NCI-H2107 (cell line): ENCODE data around the gene LRRC1.
"Not testable (repeated sequence)": the region's sequence is repeated elsewhere in the genome, so short reads cannot be mapped to it uniquely, and the experiment has no call there.

Source experiments
- DNase-seq: peaks from one replicate; lab custom pipeline; 2025; lab: John Stamatoyannopoulos, UW

Gene LRRC1

DNA sequence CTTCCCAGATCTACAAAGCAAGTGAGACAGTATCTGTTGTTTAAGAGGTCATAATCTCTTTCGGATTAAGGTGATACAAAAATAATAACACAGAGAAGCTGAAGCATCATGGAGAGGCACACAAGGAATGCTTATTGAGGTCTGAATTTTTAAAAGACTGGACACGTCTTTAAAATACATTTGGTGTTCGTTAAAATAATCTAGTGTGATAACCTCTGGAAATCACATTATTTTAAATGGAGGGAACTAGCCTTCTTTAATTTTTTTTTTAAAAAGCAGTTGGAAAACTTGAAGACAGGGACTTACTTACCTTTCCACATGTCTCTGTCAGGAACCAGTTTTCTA lies 1.9 kb upstream of the LRRC1 start:
- no peak for DNase-seq

DNA sequence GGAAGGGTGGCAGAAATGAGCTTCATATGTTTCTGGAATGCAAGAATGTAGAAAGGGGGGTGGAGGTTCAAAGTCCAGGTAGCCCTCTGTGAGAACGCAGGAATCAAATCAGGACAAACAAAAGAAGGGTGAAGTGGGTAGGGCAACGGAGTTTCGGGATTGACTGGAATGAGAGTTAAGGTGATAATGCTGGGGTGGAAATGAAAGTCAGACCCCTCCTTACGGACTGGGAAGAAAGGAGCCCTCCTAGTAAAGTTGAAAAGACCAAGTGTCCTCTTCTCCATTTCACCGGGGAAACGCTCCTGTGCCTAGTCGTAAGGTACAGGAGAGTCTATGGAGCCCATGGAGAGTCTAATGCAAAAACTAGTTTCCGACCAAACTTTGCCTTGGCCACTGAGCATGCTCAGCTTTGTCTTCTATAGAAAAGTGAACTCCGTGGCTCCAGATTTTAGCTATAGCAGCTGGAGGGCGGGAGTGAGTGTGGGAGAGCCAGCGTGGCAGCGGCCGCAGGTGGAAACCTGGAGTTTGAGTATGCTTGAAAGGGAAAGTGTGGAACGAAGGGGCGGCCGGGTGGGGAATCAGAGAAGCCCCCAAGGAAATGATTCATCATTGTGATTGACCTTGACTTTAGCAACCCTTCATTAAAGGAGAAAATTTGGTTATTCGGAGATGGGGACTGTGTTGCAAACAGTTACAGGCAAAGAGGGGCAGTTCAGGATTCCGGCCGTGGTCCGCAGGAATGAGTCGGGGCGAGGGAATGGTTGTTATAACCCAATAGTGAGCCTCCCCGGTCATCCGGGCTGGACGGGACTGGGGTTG lies 1.3 kb upstream of the LRRC1 start:
- peak; percentile 40 for DNase-seq

DNA sequence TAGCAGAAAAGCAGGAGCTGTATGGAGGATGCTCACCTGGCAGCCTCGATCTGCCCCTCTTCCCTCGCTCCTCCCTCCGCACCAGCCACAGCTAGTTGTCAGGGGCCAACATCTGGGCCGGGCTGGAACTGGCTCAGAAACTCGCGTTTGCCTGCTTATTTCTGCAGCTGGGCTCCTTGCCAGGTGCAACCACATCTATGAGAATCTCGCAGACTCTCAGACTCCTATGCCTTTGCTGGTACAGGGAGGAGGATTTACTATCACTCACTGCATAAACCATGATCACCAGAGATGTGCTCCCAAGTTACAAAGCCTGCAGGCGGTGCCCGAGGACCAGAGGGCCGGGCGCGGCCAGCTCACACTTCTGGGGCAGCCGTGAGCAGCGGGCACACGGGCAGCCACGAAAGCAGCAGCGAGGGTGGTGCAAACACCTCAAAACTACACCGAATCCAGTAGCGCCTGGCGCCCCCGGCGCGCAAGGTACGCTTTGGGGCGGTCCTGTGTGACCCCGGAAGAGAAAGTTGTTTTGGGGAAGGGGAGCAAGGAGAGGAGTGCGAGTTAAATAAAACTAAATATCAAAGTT lies 577 bp upstream of the LRRC1 start:
- DNase-seq, result no peak

DNA sequence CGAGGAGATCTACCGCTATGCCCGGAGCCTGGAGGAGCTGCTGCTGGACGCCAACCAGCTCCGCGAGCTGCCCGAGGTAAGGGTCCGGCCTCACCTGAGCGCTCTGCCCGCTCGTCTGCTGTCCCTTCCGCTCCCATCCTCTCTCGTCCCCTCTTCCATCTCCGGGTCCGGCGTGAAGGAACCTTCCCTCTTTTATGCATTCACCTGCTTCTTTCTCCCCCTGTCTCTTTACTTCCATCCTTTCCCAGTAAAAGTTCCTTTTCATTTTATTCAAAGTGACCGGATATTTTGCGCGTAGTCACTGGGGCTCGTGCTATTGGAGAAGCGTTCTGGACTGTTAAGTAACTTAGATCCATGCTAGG lies 516 bp downstream of the LRRC1 start:
- no peak for DNase-seq

DNA sequence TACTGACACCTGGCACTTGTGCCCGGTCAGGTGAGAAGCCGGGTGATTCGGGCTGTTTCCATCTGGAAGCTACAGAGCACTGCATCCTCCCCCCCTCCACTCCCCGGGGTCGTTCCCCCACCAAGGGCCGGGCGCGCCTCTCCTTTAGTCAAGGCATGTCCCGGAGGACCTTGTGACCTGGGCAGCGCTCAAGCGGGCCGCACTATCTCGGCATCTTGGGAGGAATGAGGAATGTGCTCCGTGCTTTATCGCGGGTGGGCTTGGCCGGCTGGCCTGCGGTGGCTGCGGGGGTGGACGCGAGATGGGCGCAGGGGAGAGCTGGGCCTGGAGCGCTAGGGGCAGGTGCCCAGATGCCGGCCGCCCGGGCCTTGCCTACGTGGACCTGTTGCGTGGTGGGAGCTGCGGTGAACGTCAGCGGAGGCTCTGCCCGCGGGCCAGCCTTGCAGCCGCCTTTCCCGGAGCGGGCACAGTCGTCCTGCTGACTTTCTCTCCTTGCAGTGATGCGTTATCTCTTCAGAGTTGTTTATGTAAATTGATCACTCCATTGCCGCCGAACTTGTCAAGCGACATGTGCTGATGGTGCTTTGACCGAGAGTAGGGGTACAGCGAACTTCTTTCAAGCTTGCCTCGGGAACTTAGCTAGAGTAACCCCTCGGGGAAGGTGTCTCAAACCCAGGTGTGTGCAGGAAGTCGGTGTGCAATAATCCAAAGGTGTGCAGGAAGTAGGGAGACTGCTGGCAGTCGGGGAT lies 1.1 kb downstream of the LRRC1 start:
- no peak for DNase-seq

DNA sequence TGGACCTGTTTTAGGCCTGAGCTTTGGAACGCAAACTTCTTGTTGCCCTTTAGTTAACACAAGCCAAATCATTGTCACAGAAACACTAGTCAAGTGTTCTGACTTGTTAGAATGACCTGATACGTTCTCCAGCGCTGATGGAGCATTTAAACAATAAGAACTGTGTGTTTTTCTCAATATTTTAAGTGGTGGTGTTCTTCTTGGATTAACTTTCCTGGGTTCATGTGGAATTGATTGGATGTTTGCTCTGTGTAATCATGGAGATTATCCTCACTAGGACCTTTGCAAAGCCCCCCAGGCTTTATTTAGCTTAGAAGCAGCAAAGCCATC lies 1.6 kb downstream of the LRRC1 start:
- DNase-seq, result no peak

DNA sequence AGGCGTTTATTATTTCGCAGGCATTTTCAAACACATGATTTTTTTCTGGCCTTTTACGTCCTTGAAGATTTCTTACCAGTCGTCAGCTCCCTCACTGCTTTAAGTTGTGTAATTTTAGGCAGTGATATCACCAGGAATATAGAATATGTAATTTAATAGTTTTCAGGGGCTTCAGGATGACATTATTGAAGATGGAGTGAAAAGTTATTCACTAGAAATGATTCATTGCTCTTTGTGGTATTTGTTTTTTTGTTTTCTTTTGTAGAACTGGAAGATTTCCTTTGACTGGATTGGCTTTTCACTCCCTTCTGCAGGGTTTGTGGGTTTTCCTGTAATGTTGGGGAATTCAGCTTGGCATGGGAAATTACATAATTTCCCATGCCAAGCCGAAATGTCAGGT lies 2.0 kb downstream of the LRRC1 start:
- DNase-seq, result no peak

DNA sequence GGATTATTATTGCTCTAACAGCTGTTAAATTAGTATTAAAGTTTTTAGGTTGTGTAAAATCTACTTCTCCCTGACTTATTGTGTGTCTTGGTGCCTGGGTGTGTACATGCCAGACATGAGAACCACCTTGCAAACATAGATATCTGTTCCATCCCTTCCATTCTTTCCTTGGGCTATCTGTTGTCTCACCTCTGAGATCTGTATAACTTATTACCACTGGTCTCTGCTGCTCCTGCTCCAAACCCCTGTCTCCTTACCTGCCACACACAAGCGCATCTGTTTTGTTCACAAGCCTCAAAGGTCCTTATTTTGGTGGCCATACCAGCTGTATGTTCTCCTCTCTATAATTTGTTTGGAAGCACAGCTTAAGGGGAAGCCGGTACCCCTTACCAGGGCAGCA lies 2.5 kb downstream of the LRRC1 start:
- DNase-seq, result no peak

DNA sequence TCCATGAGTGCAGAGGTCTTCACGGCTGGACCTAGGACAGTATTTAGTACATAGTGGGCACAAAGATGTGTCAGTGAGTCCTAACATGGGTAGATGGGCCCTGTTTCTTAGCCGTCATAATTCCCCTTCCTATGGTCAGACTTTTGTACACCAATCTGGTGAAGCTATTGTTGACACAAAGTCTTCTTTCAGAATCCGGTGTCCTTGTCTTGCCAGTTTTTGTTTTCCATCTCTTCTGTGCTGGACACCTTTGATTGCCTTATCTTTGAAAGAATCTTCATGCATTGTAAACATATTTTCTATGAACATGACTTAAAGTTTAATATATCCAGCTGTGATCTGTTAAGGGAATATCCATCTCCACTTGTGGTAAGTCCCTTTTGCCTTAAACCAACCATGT lies 4.5 kb downstream of the LRRC1 start:
- no peak for DNase-seq

DNA sequence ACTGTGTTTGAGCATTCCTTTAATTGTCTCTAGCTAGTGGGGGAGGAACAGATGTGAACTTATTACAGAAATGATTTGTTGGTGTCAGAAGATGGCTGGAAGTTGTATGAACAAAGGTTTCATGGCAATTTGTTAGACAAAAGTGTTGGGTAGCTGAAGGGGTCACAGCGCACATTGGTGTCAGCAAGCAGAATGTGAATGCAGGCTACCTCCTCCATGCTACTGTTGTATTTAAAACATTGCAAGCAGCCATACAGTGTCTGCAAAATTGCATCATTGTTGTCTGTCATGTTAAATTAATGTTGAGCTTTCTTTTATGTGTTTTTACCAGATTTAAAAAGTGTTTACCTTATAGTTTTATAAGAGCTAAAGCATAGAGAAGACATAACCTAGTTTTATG lies 6.2 kb downstream of the LRRC1 start:
- DNase-seq, result no peak

DNA sequence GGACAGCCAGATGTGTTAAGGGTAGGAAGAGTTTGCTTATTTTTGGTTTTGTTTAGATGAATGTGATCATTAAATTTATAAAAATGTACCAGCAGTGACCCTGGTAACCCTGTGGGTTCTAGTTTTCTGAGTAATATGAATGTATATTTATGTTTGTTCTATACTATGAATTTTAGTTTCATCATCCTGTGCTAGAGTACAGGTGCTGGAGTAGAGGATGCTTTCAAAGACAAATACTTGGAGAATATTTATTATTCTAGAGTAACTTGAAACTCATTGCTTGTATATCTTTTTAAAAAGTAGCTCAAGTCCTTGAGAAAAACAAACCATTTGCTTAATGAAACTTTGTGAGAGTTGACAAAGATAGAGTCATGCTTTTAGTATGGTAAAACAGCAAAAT lies 7.8 kb downstream of the LRRC1 start:
- no peak for DNase-seq

DNA sequence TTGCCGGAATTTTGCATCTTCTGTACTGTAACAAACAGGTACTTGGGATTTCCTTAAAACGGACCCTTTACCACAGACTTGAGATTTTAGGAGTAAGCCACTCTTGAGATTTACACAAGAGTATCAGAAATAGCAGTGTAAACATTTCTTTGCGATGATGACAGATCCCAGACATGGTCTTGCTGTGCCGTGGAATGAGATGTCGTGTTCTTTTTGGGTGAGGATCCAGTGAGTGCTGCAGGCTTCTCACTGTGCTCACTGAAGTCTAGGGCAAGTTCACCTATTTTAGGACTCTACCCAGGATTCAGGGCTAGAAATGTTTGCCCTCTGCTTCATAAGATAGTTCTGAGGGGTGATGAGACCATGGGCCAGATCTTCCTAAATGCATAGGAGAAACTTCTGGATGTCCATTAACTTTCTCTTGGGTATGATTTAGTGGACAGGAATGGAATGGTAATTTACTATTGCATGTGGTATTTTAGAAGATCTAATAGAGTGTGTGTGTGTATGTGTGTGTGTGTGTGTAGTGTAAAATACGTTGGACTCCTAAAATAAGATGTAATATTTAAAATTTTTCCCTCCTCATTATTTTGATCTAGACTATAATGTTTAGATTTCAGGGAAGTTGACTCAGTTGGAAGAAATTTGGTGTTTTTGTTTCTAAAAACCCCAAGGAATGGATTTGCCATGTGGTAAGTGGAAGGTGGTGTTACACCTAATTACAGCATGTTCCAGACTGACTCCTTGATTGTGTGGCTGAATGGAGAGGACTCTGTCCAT lies 8.5 kb downstream of the LRRC1 start:
- no peak for DNase-seq

DNA sequence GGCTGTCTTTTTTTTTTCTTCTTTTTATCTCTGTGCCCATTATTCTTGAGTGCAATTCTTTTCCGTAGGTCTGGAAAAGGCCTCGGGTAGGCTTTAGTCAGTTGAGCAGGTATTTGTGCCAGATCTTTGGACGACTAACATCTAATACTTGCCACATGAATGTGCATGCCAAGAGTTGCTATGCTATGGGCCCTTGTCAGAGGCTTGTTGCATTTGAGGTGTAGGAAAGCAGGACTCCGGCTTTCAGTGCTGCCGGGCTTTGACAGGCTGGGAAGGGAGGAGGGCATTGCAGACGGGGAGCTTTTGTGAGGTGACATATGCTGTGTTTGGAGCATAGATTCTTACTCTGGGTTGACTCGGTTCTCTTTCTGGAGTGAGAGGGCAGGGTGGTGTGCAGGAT lies 10.2 kb downstream of the LRRC1 start:
- DNase-seq, result no peak

DNA sequence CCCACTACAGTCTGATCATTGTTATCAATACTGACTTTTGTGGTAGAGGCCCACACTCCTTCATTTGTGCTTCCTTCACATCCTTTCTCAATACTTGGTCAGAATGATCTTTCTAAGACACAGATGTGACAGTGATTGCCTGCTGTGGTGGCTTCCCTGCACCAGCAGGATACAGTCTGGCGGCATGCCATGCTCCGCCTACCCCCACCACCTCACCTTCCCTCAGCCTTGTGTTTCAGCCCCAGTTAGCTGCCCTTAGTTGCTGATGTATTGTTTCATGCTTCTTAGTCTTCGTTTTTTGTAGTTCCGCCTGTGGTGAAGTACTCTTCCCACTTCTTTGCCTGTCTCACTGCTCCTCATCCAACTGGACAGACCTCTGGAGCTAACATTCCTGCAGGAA lies 10.9 kb downstream of the LRRC1 start:
- no peak for DNase-seq

DNA sequence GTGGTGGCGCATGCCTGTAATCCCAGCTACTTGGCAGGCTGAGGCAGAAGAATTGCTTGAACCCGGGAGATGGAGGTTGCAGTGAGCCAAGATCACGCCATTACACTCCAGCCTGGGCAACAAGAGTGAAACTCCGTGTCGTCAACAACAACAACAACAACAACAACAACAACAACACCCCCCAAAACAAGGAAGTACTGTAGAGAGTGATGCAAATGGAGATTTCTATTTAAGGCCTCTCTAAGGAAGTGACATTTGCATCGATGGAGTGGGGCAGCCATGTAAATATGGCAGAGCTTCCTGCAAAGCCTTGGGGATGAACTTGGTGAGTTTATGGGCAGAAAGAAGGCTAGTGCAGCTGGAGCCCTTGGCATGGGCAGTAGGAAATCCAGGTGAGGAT lies 12.8 kb downstream of the LRRC1 start:
- not testable (repeated sequence) for DNase-seq

DNA sequence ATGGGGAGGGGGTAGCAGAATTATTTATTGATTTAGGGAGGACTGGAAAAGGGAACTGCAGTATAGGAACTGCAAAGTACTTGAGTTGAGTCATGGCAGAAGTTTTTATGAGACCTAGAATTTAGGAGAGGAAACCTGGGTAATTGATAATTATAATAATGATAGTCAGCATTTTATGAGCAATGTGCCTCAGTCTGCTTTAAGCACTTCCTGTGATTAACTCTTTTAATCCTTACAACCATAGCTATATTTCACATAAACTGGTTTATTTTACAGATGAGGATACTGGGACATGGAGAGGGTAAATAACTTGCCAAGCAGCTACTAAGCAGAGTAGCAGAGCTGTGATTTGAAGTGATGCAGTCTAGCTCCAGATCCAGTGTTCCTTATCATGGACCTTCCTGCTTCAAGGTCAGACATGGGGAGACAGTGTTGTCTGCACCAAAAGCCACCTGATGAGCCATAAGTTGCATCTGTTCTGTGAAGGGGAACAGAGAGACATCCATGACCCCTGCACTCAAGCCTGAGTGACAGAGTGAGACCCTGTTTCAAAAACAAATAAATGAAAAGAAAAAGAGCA lies 13.6 kb downstream of the LRRC1 start:
- no peak for DNase-seq

DNA sequence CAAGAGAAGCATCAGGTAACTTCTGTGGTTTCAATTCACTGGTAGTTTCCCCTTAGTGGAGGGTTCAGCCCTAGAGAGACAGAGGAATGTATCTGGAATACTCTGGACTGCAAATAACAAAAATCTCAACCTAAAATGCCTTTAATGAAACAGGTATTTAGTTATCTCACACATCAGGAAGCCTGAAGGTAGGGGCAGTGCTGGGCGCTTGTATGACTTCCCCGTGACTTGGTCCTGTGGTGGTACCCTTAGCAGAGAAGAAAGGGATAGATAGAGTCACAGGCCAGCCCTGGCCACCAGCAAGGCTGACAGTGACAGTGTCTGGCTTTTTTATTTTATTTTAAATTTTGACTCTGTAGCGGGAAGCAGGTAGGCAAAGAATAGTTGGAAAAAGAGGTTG lies 14.9 kb downstream of the LRRC1 start:
- DNase-seq, result no peak

DNA sequence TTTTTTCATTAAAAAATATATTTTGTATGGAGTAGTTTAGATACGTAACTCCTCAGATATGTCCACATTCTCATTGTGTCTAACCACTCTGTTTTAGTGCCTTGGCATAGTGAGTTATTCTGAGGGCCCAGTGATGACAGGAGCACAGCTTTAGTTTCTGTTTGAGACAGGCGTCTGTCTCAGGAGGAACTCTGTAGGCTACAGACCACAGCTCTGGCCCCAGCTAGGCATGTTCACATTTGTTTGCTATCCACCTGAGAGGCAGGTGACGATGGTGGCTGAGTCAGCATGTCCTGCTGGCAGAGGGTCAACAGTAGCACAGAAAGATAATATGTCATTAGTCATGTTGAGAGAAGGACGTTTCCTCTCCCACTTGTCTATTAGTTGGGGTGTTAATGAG lies 16.3 kb downstream of the LRRC1 start:
- no peak for DNase-seq

DNA sequence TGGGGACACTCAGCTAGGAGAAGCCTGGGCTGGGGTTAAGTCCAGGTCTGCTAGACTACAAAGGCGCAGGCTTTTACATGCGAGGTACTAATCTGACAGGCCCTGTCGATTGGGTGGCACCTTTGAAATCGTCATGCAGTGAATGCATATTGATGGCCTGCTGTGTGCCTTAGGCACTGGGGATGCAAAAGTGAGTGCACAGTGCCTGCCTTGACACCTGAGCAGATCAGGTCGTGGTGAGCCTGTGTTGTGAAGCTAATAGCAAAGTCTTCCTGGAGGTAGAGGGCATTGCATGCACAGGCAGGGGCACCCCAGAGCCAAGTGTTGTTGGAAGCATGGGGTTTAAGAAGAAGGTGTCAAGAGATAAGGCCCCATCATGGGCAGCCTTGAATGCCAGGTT lies 16.9 kb downstream of the LRRC1 start:
- DNase-seq, result no peak

DNA sequence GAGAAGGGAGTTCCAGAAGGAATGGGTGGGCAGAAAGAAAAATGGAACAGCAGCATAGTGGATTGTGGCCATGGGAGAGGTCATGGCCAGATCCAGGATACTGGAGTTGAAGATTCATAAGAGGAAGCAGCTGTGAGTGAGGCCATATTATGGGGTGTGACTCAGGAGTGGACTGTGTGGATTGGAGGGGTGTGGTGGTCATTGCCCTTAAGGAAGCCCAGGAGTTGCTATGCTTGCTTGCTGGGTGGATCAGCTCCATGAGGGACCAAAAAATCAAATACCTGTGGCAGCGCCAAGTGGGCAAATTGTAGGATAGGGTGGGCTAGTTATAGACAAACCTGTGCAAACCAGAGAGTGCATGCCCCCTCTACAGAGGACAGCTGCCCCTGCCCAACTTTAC lies 18.3 kb downstream of the LRRC1 start:
- DNase-seq, result no peak

DNA sequence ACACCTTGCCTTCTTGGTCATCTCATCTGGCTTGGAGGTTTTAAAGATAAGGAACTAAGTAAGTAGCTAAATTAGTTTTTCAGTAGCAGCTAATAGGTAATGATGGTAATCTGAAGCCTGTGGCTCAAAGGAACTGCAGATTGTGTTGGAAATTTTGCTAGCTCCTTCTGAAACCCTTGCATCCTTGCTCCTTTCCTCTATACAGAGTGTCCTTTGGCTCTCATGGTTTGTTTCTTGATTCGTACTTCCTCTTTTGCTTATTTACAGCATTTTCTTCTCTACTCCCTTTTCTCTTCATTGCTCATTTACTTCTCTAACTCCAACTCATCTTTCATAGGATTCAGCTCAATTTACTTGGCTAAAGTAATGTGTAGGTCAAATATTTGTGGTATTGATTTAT lies 19.0 kb downstream of the LRRC1 start:
- DNase-seq, result no peak

DNA sequence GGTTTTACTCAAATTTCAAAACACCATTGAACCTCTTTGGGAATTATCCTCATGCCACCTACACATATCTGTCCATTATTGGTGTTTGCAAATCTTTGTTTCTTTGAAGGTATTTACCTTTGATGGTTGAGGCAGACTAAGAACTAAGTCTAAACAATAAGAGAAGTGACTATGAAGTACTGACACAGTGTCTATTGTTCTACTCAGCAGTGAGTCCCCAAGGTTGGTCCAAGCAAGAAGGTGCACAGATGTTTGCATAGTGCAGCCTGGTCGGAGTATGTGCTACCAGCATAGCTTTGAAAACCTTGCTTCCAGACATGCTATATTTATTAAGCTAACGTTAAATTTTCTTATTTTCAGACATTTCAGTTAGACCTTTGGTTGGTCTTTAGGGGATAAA lies 19.5 kb downstream of the LRRC1 start:
- no peak for DNase-seq
